Measurements from ENCODE around the gene ACSM3.

The ACSM3 gene

GRCh38 chr16:20844054-20844453, 80.2 kb downstream of the ACSM3 start:
- no peaks in the 10 kb centered on the region for H3K9me3 ChIP-seq (ENCODE audit: severe bottlenecking)
- DNase-seq: no peak
- peaks cover 43% of the 10 kb centered on the region for H3K36me3 ChIP-seq
- H3K27ac ChIP-seq: no peak overlapping the region
- H3K27me3 ChIP-seq (ENCODE audit: insufficient read depth, low read depth, severe bottlenecking): no peaks in the 10 kb centered on the region
- no peak overlapping the region for H3K4me3 ChIP-seq (ENCODE audit: low read depth, low read length)
- no peak for TF ChIP-seq CTCF (IDR thresholded peaks at IDR 0.05; ENCODE audit: low read depth, low read length)

GRCh38 chr16:20844588-20844987, 80.8 kb downstream of the ACSM3 start:
- Histone ChIP-seq H3K36me3 (peaks cover 48% of the 10 kb centered on the region), H3K27me3 (ENCODE audit: insufficient read depth, low read depth, severe bottlenecking) (no peaks in the 10 kb centered on the region), H3K4me3 (ENCODE audit: low read depth, low read length) (no peak overlapping the region), H3K27ac (no peak overlapping the region), H3K9me3 (ENCODE audit: severe bottlenecking) (no peaks in the 10 kb centered on the region)
- TF ChIP-seq CTCF (IDR thresholded peaks at IDR 0.05; ENCODE audit: low read depth, low read length): no peak
- DNase-seq: no peak

- H3K4me3 ChIP-seq (ENCODE audit: low read depth, low read length): no peak overlapping the region
- H3K27me3 ChIP-seq (ENCODE audit: insufficient read depth, low read depth, severe bottlenecking): no peaks in the 10 kb centered on the region
- H3K9me3 ChIP-seq (ENCODE audit: severe bottlenecking): no peaks in the 10 kb centered on the region
- H3K36me3 ChIP-seq: peaks cover 38% of the 10 kb centered on the region
- no peak for TF ChIP-seq CTCF (IDR thresholded peaks at IDR 0.05; ENCODE audit: low read depth, low read length)
- H3K27ac ChIP-seq: no peak overlapping the region
- DNase-seq: no peak
Observed at GRCh38 chr16:20846030-20846429, 82.2 kb downstream of the ACSM3 start.

GRCh38 chr16:20846551-20846950, 82.7 kb downstream of the ACSM3 start:
- H3K27ac ChIP-seq: no peak overlapping the region

More at GRCh38 chr16:20846551-20846950, 82.7 kb downstream of the ACSM3 start:
- Histone ChIP-seq H3K4me3 (ENCODE audit: low read depth, low read length) (no peak overlapping the region), H3K36me3 (peaks cover 38% of the 10 kb centered on the region), H3K9me3 (ENCODE audit: severe bottlenecking) (no peaks in the 10 kb centered on the region), H3K27me3 (ENCODE audit: insufficient read depth, low read depth, severe bottlenecking) (no peaks in the 10 kb centered on the region)
- DNase-seq: no peak
- TF ChIP-seq CTCF (IDR thresholded peaks at IDR 0.05; ENCODE audit: low read depth, low read length): no peak

All from WERI-Rb-1 (cell line).